Thyroid gland (tissue), 4 donors: Measurements from ENCODE around the gene PCDHA2.
"Not testable (repeated sequence)": the region's sequence is repeated elsewhere in the genome, so short reads cannot be mapped to it uniquely, and the experiment has no call there.

Experiments
- CTCF ChIP-seq, 6 experiments: fragments of 200-600 bp in 3 of 6; fragments of 450-650 bp in 3 of 6; sonication (generic) in 3 of 6; IDR thresholded peaks; one replicate each; pipeline ENCODE4 v1.5.1; 2016 to 2019; ENCODE audit warnings: antibody characterized with exemption in 6 of 6, mild to moderate bottlenecking in 2 of 6, inconsistent platforms in 1 of 6, moderate library complexity in 1 of 6
- POLR2A ChIP-seq, 2 donors: fragments of 450-650 bp; IDR thresholded peaks; one replicate each; pipeline ENCODE4 v1.6.1; 2017; ENCODE audit warnings: antibody characterized with exemption in 2 of 2, mild to moderate bottlenecking in 2 of 2, moderate library complexity in 1 of 2

DNA sequence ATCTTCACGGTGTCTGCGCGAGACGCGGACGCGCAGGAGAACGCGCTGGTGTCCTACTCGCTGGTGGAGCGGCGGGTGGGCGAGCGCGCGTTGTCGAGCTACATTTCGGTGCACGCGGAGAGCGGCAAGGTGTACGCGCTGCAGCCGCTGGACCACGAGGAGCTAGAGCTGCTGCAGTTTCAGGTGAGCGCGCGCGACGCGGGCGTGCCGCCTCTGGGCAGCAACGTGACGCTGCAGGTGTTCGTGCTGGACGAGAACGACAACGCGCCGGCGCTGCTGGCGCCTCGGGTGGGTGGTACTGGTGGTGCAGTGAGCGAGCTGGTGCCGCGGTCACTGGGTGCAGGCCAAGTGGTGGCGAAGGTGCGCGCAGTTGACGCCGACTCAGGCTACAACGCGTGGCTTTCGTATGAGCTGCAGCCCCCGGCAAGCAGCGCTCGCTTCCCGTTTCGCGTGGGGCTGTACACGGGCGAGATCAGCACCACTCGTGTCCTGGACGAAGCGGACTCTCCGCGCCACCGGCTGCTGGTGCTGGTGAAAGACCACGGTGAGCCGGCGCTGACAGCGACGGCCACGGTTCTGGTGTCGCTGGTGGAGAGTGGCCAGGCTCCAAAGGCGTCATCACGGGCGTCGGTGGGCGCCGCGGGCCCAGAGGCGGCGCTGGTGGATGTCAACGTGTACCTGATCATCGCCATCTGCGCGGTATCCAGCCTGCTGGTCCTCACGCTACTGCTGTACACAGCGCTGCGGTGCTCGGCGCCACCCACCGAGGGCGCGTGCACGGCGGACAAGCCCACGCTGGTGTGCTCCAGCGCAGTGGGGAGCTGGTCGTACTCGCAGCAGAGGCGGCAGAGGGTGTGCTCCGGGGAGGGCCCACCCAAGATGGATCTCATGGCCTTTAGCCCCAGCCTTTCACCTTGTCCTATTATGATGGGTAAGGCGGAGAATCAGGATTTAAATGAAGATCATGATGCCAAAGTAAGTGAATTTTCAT, 35.2 kb downstream of the PCDHA2 start:
- not testable (repeated sequence) for TF ChIP-seq POLR2A, CTCF (IDR thresholded peaks at IDR 0.05)
